Ishikawa (cell line): ENCODE data around the gene CCNJL.

Experiments
- CEBPB ChIP-seq: IDR thresholded peaks from 2 replicates; pipeline ENCODE4 v1.6.1; 2012
- CREB1 ChIP-seq: IDR thresholded peaks from 2 replicates; pipeline ENCODE4 v1.6.1; 2012; ENCODE audit warnings: low read depth
- EGR1 ChIP-seq: IDR thresholded peaks from 2 replicates; pipeline ENCODE4 v1.6.1; 2012
- EP300 ChIP-seq: IDR thresholded peaks from 2 replicates; pipeline ENCODE4 v1.6.1; 2012; ENCODE audit warnings: borderline replicate concordance
- FOXM1 ChIP-seq: IDR thresholded peaks from 2 replicates; pipeline ENCODE4 v1.6.1; 2012; ENCODE audit warnings: low read depth, borderline replicate concordance
- NFIC ChIP-seq: IDR thresholded peaks from 2 replicates; pipeline ENCODE4 v1.6.1; 2012
- RAD21 ChIP-seq: IDR thresholded peaks from 2 replicates; pipeline ENCODE4 v1.6.1; 2012; ENCODE audit warnings: low read depth
- REST ChIP-seq: IDR thresholded peaks from 2 replicates; pipeline ENCODE4 v1.6.1; 2012; ENCODE audit warnings: low read depth, mild to moderate bottlenecking
- TAF1 ChIP-seq: IDR thresholded peaks from 2 replicates; pipeline ENCODE4 v1.6.1; 2012; ENCODE audit warnings: low read depth, mild to moderate bottlenecking
- TCF12 ChIP-seq: IDR thresholded peaks from 2 replicates; pipeline ENCODE4 v1.6.1; 2012; ENCODE audit warnings: low read depth
- TEAD4 ChIP-seq: IDR thresholded peaks from 2 replicates; pipeline ENCODE4 v1.6.1; 2012
- USF1 ChIP-seq: IDR thresholded peaks from 2 replicates; pipeline ENCODE4 v1.6.1; 2012
- YY1 ChIP-seq: IDR thresholded peaks from 2 replicates; pipeline ENCODE4 v1.6.1; 2012; ENCODE audit warnings: low read depth
- ZBTB7A ChIP-seq: IDR thresholded peaks from 2 replicates; pipeline ENCODE4 v1.6.1; 2012; ENCODE audit warnings: low read depth
- TF ChIP-seq, protein P1 (sequence below): IDR thresholded peaks from 2 replicates; pipeline ENCODE4 v1.6.1; 2012

Gene CCNJL

DNA sequence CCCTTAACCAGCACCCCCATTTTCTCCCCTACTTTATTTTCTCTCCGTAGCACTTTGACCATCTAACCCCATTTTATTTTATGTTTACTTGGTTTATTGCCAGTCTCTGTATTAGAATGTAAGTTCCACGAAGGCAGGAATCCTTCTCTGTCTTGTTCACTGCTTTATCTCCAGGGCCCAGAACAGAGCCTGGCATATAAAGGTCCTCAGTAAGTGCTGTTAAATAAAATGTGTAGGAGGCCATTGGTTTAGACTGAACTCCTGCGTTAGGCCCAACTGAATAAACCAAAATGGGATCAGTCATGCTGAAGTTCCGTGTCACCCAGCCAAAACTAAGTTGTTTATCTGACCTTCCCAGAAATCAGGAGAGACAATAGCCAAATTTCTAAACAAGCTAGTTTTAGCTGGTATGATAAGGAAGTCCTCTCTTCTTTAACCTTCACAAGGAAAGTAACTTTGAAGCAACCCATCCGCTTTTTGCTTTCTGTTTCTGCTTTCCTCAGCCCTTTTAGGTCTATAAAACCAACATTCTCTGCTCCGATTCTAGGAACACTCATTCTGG, 29.0 kb upstream of the CCNJL start:
- TF ChIP-seq REST (no peak), NFIC (no peak), TEAD4 (no peak)

DNA sequence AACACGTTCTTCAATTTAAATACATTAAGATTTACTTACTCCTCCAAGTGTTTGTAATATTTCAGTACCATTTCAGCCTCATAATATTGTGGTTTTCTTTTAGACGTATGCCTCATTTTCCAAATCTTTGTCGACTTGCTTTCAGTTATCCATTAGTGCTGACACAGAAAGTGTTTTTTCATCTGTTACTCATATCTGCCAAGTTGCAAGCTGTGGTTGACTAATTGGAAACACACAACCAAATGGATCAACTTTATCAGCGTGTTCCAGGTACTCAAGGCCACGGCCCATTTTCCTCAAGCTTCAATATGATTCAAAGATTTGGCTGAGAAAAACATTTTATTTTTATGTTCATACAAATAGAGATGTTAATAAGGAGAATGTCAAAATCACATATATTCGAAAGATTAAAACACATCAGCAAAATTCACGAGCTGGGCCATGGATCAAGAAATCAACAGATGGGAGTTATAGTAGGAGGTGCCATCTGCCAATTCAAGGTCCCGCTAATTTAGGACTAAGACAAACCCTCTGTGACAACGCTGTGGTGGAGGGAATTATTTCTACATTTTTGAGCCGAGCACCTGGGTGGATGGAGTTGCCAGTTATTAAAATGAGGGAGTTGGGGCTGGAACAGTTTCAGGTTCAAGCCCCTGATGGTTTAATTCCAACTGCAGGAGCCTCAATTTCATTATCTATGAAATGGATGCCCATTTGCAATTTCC, 27.2 kb upstream of the CCNJL start:
- no peak for TF ChIP-seq TEAD4
- TF ChIP-seq CEBPB: no peak
- TF ChIP-seq TAF1: no peak
- no peak for TF ChIP-seq REST
- no peak for TF ChIP-seq TCF12

- TF ChIP-seq YY1 (no peak), TCF12 (no peak), TAF1 (no peak), CREB1 (no peak), REST (no peak), ZBTB7A (no peak), NFIC (no peak), USF1 (no peak), EGR1 (no peak), TEAD4 (no peak), RAD21 (no peak), FOXM1 (no peak), CEBPB (no peak), EP300 (no peak)
- TF ChIP-seq, protein P1, sequence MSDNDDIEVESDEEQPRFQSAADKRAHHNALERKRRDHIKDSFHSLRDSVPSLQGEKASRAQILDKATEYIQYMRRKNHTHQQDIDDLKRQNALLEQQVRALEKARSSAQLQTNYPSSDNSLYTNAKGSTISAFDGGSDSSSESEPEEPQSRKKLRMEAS: no peak
These were observed 21.4 kb upstream of the CCNJL start for GRCh38 chr5:160333721-160334120.

- TF ChIP-seq YY1 (no peak), NFIC (no peak), EP300 (no peak), TAF1 (no peak), RAD21 (no peak), REST (no peak)
These were observed 17.8 kb upstream of the CCNJL start for GRCh38 chr5:160330212-160330611.
